Kidney (tissue), 14 donors: Measurements from ENCODE around the gene NID2. TPM values are rescaled to one million over a fixed set of nuclear protein-coding genes. Genes with fewer than 3 reads are reported as not detected.

ENCODE experiments used
- DNase-seq, 5 donors: peaks; one replicate each; pipeline ENCODE4 v3.0.0-alpha.2; 2013 to 2020
- FAIRE-seq: peaks from 2 replicates; lab custom pipeline; 2012; peaks lifted over from hg19 to GRCh38; lab: Jason Lieb, UNC
- H3K27ac ChIP-seq, 2 donors: one replicate each; pipeline ENCODE4 v1.7.0; 2013; ENCODE audit warnings: low read depth in 2 of 2, low read length in 2 of 2, inconsistent platforms in 1 of 2
- H3K27me3 ChIP-seq: one replicate; pipeline ENCODE4 v1.7.1; 2013; ENCODE audit warnings: low read length, inconsistent platforms; ENCODE audit not compliant: control insufficient read depth, insufficient read depth
- H3K36me3 ChIP-seq, 3 donors: one replicate each; pipeline versions ENCODE4 v1.7.0 to v1.7.1; 2013; ENCODE audit warnings: low read length in 3 of 3, control low read depth in 1 of 3, inconsistent platforms in 1 of 3; ENCODE audit not compliant: insufficient read depth in 3 of 3, control insufficient read depth in 2 of 3
- H3K4me1 ChIP-seq, 3 donors: one replicate each; pipeline versions ENCODE4 v1.7.0 to v1.7.1; 2013; ENCODE audit warnings: low read length in 3 of 3, inconsistent platforms in 1 of 3, low read depth in 1 of 3; ENCODE audit not compliant: control insufficient read depth in 2 of 3, insufficient read depth in 2 of 3
- H3K4me3 ChIP-seq, 3 donors: one replicate each; pipeline versions ENCODE4 v1.7.0 to v1.8.1; 2013; ENCODE audit warnings: low read length in 3 of 3, control low read depth in 1 of 3, inconsistent platforms in 1 of 3
- H3K9ac ChIP-seq, 3 donors: one replicate each; pipeline versions ENCODE4 v1.7.0 to v1.7.1; 2013; ENCODE audit warnings: low read length in 3 of 3, control low read depth in 1 of 3, inconsistent platforms in 1 of 3
- H3K9me3 ChIP-seq, 3 donors: one replicate each; pipeline versions ENCODE4 v1.7.0 to v1.7.1; 2013; ENCODE audit warnings: low read length in 3 of 3, control low read depth in 1 of 3, inconsistent platforms in 1 of 3; ENCODE audit not compliant: control insufficient read depth in 2 of 3, insufficient read depth in 1 of 3
- intact Hi-C: fragments of 100-400 bp; cut with DNase I; formaldehyde crosslinking; loops from one replicate; pipeline ENCODE4 v1.11.1; 2022
- polyA plus RNA-seq: library from polyadenylated mRNA; stranded (reverse); fragments of 350-450 nt; fragmentation: Illumina TruSeq; extraction: RNeasy Lipid Tissue Mini Kit (QIAGEN cat#74804); gene quantifications from one replicate; pipeline ENCODE4 v1.2.3, GENCODE V29; 2014; ENCODE audit warnings: low read depth, low replicate concordance; ENCODE audit not compliant: insufficient read depth
- total RNA-seq: library from RNA; stranded (reverse); fragmentation: NEBNext Ultra II Directional; extraction: Animal tissue kit (Norgen Biotek cat#: 25700); gene quantifications from one replicate; pipeline ENCODE4 v1.2.1, GENCODE V29; 2021
- TF ChIP-seq, protein P1 (sequence below): IDR thresholded peaks from 3 replicates; pipeline ENCODE4 v1.5.1; 2012; ENCODE audit warnings: mild to moderate bottlenecking, moderate library complexity, borderline replicate concordance; ENCODE audit not compliant: insufficient read depth; ENCODE audit errors: extremely low read depth
- donor health status: control.
- donor health status: control.
- donor health status: control.
- donor health status: control.
- donor health status: control.
- donor health status: DM: yes; HTN: yes; CAD: no.
- donor health status: Normal renal cell carcinoma (clear cell type).

NID2 gene
- total and polyA plus RNA-seq, 2 donors from 2014 or later, result 7.1 to 37.7 TPM

DNA sequence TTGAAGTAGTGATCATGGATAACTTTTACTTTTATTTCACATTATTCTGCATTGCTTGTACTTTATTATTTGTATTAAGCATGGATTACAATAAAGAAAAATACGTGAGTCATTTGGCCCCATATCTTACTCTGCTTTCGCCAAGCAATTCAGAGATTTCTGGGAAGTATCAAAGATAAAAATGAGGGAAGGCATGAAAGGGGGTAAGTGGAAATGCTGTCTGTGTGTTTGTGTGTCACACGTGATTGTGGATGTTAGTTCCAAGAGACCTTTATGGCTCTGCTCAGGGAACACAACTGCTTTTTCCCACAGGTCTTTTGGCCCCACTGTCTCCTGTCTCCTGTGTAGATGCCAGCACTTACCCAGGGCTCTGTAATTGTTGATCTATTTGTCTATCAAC lies 10.5 kb downstream of the NID2 start:
- no peaks in the 10 kb centered on the region for H3K27me3 ChIP-seq
- no peaks in the 10 kb centered on the region for H3K9me3 ChIP-seq
- no peak overlapping the region for H3K9ac ChIP-seq
- intact Hi-C loops, result no loop called here
- peaks cover 0 to 13% (median 5%) of the 10 kb centered on the region in 3 donors for H3K4me1 ChIP-seq
- TF ChIP-seq, protein P1, sequence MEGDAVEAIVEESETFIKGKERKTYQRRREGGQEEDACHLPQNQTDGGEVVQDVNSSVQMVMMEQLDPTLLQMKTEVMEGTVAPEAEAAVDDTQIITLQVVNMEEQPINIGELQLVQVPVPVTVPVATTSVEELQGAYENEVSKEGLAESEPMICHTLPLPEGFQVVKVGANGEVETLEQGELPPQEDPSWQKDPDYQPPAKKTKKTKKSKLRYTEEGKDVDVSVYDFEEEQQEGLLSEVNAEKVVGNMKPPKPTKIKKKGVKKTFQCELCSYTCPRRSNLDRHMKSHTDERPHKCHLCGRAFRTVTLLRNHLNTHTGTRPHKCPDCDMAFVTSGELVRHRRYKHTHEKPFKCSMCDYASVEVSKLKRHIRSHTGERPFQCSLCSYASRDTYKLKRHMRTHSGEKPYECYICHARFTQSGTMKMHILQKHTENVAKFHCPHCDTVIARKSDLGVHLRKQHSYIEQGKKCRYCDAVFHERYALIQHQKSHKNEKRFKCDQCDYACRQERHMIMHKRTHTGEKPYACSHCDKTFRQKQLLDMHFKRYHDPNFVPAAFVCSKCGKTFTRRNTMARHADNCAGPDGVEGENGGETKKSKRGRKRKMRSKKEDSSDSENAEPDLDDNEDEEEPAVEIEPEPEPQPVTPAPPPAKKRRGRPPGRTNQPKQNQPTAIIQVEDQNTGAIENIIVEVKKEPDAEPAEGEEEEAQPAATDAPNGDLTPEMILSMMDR, result no peak
- FAIRE-seq (no peak), DNase-seq (no peak)
- no peaks in the 10 kb centered on the region for H3K36me3 ChIP-seq
- H3K27ac ChIP-seq, result no peak overlapping the region
- no peak overlapping the region for H3K4me3 ChIP-seq

DNA sequence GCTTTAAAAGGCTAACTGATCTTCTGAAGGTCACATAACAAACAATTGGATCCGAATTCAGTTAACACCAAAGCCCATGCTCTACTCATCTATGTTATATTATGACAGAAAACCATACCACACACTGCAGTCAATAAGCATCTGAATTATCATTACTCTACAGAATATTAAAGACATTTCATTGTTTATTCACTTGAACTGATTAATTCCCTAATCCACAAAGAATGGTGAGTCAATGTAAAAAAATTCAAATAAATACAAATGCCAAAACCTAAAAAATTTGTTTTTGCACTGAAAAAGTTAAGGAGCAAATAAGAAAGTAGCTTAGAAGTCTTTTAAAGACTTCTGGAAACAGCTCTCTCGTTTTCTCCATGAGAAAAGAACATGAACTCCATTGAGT lies 13.7 kb downstream of the NID2 start:
- no peaks in the 10 kb centered on the region for H3K27me3 ChIP-seq
- TF ChIP-seq, protein P1, result no peak
- FAIRE-seq (peak; percentile 32), DNase-seq (no peak)
- H3K4me1 ChIP-seq, result peaks cover 10 to 17% (median 16%) of the 10 kb centered on the region in 3 donors
- no peaks in the 10 kb centered on the region for H3K9me3 ChIP-seq
- no peak overlapping the region for H3K27ac ChIP-seq
- H3K4me3 ChIP-seq, result no peak overlapping the region
- H3K36me3 ChIP-seq, result no peaks in the 10 kb centered on the region
- intact Hi-C loops, result no loop called here
- no peak overlapping the region for H3K9ac ChIP-seq

DNA sequence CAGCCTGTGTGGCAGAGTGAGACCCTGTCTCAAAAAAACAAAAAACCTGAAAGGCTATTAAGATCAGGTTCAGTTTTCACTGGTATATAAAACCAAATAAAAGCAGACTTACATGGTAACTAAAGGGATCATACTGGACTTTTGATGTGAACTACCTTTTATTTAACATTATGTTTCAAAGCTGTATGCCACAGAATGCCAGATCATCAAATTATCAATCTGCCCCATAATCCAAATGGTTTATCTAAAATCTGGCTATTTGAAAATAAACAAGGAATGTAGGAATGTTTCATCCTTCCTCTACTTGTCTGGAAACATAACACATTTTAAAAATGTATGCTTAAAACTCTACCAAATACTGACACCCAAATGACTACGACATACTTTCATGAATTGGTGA lies 14.2 kb downstream of the NID2 start:
- Histone ChIP-seq H3K9ac (no peak overlapping the region), H3K36me3 (no peaks in the 10 kb centered on the region), H3K9me3 (no peaks in the 10 kb centered on the region), H3K27me3 (no peaks in the 10 kb centered on the region), H3K4me1 (peaks cover 13 to 20% (median 16%) of the 10 kb centered on the region in 3 donors), H3K4me3 (no peak overlapping the region), H3K27ac (no peak overlapping the region)
- intact Hi-C loops, result no loop called here
- no peak for DNase-seq
- TF ChIP-seq, protein P1, result no peak
- FAIRE-seq, result no peak

DNA sequence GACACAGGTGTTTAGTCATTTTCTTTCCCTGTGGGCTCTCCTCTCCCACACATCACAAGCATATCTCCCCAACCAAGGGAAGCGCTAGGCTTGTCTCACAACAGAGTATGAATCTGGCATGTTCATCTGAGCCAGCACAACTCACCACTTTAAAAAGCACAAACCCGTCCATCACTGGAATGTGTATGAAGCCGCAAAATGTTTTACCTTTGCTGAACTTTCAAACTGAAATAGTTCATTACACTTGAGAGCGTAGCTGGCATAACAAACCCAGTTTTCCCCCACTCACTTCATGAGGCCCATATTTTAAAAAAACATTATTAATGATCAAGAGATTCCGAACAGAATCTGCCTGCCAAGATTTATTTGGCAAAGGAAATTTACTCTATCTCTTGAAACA lies 15.8 kb downstream of the NID2 start:
- H3K27me3 ChIP-seq, result no peaks in the 10 kb centered on the region
- intact Hi-C loops, result no loop called here
- no peak overlapping the region for H3K9ac ChIP-seq
- H3K4me3 ChIP-seq, result no peak overlapping the region
- no peaks in the 10 kb centered on the region for H3K9me3 ChIP-seq
- TF ChIP-seq, protein P1, result no peak
- H3K4me1 ChIP-seq, result peaks cover 12 to 23% (median 13%) of the 10 kb centered on the region in 3 donors
- DNase-seq (peak in 1 of 5 donors; percentile 30), FAIRE-seq (no peak)
- H3K27ac ChIP-seq, result peak overlapping the region; percentile 12 to 33
- no peaks in the 10 kb centered on the region for H3K36me3 ChIP-seq
